Measurements from ENCODE around the gene SMC2. TPM values are rescaled to one million over a fixed set of nuclear protein-coding genes. Genes with fewer than 3 reads are reported as not detected.

The SMC2 gene
- total and polyA plus RNA-seq, 8 donors: 0.68 to 4.4 (median 2.2) TPM

DNA sequence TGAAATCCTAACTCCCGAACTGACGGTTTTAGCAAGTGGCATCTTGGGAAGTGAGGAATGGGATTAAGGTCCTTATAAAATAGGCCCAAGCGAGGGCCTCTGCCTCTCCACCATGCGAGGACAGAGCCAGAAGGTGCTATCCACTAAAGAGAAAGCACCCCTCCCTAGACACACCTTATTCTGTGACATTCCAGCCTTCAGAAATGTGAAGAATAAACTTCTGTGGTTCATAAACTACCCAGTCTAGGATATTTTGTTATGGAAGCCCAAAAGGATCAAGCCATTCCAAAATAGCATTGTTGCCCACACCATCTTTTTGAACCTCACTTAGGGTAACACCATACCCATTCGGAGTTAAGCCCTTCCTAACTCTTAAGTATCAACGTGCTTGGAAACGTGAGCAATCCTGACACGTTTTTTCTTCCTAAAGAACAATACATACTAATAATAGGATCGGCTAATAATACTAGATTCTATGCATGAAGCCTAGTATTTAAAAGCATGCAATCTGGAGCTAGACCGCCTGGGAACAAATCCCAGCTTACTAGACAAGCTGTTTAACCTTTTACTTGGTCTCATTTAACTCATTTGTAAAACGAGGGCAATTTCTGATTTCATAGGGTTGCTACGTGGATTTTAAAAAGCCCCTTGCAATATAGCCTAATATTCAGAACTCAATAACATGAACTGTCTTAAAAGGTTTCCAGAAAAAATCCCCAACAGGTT is 1.1 kb upstream of the SMC2 start:
- no peak for DNase-seq
- WGBS, 2 donors: 22 to 23% methylated on average over 12 of the region's 12 CpGs
- Histone ChIP-seq H3K27ac (peak overlapping the region; percentile 94 to 98 (median 96)), H3K4me3 (peak overlapping the region; percentile 49 to 59 (median 56)), H3K36me3 (no peaks in the 10 kb centered on the region), H3K4me1 (peaks cover 3 to 11% (median 10%) of the 10 kb centered on the region in 3 donors), H3K27me3 (no peaks in the 10 kb centered on the region), H3K9me3 (no peaks in the 10 kb centered on the region)
- intact Hi-C loops (cut with DNase I): no loop called here
- ATAC-seq: peak in 2 of 4 donors; percentile 0
- TF ChIP-seq, protein P1, sequence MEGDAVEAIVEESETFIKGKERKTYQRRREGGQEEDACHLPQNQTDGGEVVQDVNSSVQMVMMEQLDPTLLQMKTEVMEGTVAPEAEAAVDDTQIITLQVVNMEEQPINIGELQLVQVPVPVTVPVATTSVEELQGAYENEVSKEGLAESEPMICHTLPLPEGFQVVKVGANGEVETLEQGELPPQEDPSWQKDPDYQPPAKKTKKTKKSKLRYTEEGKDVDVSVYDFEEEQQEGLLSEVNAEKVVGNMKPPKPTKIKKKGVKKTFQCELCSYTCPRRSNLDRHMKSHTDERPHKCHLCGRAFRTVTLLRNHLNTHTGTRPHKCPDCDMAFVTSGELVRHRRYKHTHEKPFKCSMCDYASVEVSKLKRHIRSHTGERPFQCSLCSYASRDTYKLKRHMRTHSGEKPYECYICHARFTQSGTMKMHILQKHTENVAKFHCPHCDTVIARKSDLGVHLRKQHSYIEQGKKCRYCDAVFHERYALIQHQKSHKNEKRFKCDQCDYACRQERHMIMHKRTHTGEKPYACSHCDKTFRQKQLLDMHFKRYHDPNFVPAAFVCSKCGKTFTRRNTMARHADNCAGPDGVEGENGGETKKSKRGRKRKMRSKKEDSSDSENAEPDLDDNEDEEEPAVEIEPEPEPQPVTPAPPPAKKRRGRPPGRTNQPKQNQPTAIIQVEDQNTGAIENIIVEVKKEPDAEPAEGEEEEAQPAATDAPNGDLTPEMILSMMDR (IDR thresholded peaks at IDR 0.05): no peak
- no peak for FAIRE-seq

DNA sequence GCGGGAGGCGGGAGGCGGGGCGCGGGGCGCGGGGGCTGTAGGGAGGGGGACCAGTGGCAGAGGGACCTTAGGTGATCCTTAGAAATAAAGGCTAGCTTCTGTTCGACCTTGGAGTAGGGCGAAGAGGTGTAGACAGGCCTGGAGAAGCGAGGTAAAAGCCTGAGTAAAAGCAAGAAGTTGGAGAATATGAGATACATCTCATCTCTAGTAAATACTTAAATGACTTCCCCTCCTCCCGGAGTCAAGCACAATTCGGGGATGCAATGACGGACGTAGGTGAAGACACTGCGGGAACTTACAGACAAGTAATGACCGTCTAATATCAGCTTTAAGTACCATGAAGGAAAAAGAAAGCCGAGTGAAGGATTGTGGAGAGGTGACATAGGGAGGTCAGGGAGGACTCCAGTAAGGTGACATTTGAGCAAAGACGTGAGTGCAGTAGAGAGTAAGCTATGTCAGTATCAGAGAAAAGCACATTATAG is 466 bp downstream of the SMC2 start:
- TF ChIP-seq, protein P1 (IDR thresholded peaks at IDR 0.05): no peak
- no peaks in the 10 kb centered on the region for H3K27me3 ChIP-seq
- intact Hi-C loops (cut with DNase I): no loop called here
- peak overlapping the region in 1 of 4 donors; percentile 97 for H3K27ac ChIP-seq
- DNase-seq (no peak), FAIRE-seq (no peak), ATAC-seq (no peak)
- WGBS, 2 donors: 0 to 1% methylated on average over 16 to 18 of the region's 18 CpGs
- H3K4me1 ChIP-seq: peaks cover 3 to 11% (median 10%) of the 10 kb centered on the region in 3 donors
- H3K4me3 ChIP-seq: peak overlapping the region; percentile 49 to 59 (median 56)
- no peaks in the 10 kb centered on the region for H3K36me3 ChIP-seq
- H3K9me3 ChIP-seq: no peaks in the 10 kb centered on the region

DNA sequence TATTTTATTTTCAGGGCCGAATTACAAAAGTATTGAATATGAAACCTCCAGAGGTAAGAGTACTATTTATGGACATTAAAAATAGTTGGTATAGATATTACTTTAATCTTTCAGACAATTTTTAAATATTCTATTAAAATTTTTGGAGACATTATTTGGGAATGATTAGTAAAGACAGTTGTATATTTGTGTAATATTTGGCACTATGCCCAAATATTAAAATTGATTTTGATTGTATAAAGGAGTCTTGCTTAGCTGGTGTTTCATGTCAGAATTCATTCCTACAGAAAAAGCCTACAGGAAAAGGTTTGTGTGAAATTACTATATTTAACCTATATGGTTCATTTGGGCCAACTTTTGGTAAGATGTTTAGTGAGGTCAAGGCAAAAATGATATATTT is 5.5 kb downstream of the SMC2 start:
- TF ChIP-seq, protein P1 (IDR thresholded peaks at IDR 0.05): no peak
- Histone ChIP-seq H3K4me3 (no peak overlapping the region), H3K27me3 (no peaks in the 10 kb centered on the region), H3K27ac (no peak overlapping the region), H3K4me1 (peaks cover 0 to 4% (median 3%) of the 10 kb centered on the region in 3 donors), H3K9me3 (no peaks in the 10 kb centered on the region), H3K36me3 (peaks cover 0 to 8% (median 0%) of the 10 kb centered on the region in 3 donors)
- no peak for DNase-seq
- ATAC-seq: no peak
- intact Hi-C loops (cut with DNase I): no loop called here
- FAIRE-seq: peak; percentile 70
- WGBS, 2 donors: 77 to 88% methylated on average over 1 of the region's 1 CpG

DNA sequence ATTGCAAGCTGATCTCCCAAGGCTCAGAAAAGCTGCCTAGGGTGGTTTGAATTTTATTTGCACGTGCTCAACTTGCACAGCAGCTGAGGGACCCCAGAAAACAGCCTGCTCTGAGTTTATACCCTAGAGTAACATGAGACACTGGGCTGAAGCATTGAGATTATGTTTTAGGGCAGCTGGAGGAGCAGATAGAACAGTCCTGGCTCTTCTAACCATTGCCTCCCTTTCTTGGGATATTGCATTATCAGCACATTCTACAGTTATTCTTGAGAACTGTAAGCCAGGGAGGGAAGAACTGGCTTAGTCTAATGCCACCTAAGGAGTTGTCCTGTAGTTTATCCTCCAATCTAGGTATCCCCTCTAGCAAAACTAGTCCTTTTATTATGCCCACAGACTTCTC is 10.3 kb downstream of the SMC2 start:
- no peak overlapping the region for H3K4me3 ChIP-seq
- no peaks in the 10 kb centered on the region for H3K9me3 ChIP-seq
- intact Hi-C loops (cut with DNase I): no loop called here
- H3K36me3 ChIP-seq: peaks cover 0 to 8% (median 0%) of the 10 kb centered on the region in 3 donors
- WGBS, 2 donors: 0% methylated on average over 1 of the region's 1 CpG
- H3K4me1 ChIP-seq: no peaks in the 10 kb centered on the region
- FAIRE-seq: no peak
- no peak for DNase-seq
- no peaks in the 10 kb centered on the region for H3K27me3 ChIP-seq
- TF ChIP-seq, protein P1 (IDR thresholded peaks at IDR 0.05): no peak
- ATAC-seq: no peak
- H3K27ac ChIP-seq: no peak overlapping the region

DNA sequence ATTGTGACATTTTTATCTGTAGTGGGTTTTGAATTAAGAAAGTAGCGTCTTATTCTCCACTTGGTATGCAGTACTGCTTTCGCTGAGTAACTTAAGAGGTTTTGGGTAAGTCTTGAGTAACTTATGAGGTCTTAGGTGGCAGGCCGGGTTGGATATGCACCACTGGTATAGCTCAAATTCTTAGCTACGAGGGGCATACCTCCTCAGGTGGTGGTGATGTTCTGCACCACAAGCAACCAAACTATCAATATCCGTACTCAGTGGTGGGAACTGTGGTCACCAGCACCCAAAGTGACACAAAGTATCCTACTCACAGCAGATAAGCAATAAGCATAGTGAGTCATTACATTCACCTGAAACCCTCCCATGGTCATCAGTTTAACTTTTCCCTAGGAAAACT is 13.7 kb downstream of the SMC2 start:
- WGBS, 2 donors: 96 to 97% methylated on average over 5 of the region's 5 CpGs
- H3K4me3 ChIP-seq: no peak overlapping the region
- peaks cover 0 to 8% (median 0%) of the 10 kb centered on the region in 3 donors for H3K36me3 ChIP-seq
- DNase-seq: no peak
- TF ChIP-seq, protein P1 (IDR thresholded peaks at IDR 0.05): no peak
- no peaks in the 10 kb centered on the region for H3K27me3 ChIP-seq
- ATAC-seq: no peak
- no peaks in the 10 kb centered on the region for H3K9me3 ChIP-seq
- no peak overlapping the region for H3K27ac ChIP-seq
- intact Hi-C loops (cut with DNase I): no loop called here
- FAIRE-seq: no peak
- H3K4me1 ChIP-seq: no peaks in the 10 kb centered on the region
